T-cell (primary cell): ENCODE measurements around the gene LHFPL2. TPM values are rescaled to one million over a fixed set of nuclear protein-coding genes. Genes with fewer than 3 reads are reported as not detected.

ENCODE experiments used
- ATAC-seq, 4 experiments: fragments of 200-7000 bp in 3 of 4; fragments of 150-1000 bp in 1 of 4; cut with Tn5 transposase; replicated peaks in 1 of 4; 1 replicate in 3 of 4; 2 replicates in 1 of 4; pipeline ENCODE4 v1.10.0; 2021; ENCODE audit warnings: moderate library complexity in 3 of 4, mild to moderate bottlenecking in 2 of 4, moderate number of reproducible peaks in 1 of 4
- CTCF ChIA-PET, 2 donors: fragments of 300-600 bp; sonication (Branson Sonifier 250); formaldehyde crosslinking; loops; one replicate each; lab custom pipeline; 2022; ENCODE audit warnings: antibody characterized with exemption in 2 of 2; lab: Charles Lee
- POLR2A ChIA-PET, 2 donors: fragments of 300-600 bp; sonication (Branson Sonifier 250); formaldehyde crosslinking; loops; one replicate each; lab custom pipeline; 2022; ENCODE audit warnings: antibody characterized with exemption in 2 of 2; lab: Charles Lee
- DNase-seq, 35 experiments: peaks; one replicate each; pipeline versions ENCODE4 v3.0.0 to v3.0.0-alpha.2; 2013 to 2023
- H3K27ac ChIP-seq: one replicate; pipeline ENCODE4 v1.5.1; 2013; ENCODE audit warnings: low read length
- H3K27me3 ChIP-seq, 2 experiments: replicated peaks in 1 of 2; 1 replicate in 1 of 2; 2 replicates in 1 of 2; pipeline versions ENCODE4 v1.6.1 to v1.7.0; 2013; ENCODE audit warnings: low read length in 1 of 2, mixed read lengths in 1 of 2; ENCODE audit not compliant: control insufficient read depth in 2 of 2, insufficient read depth in 2 of 2; ENCODE audit errors: extremely low read depth in 1 of 2
- H3K36me3 ChIP-seq, 2 donors: 1 replicate in 1 of 2; 2 replicates in 1 of 2; pipeline versions ENCODE4 v1.6.1 to v1.7.0; 2013; ENCODE audit warnings: low read length in 1 of 2; ENCODE audit not compliant: control insufficient read depth in 2 of 2, insufficient read depth in 1 of 2; ENCODE audit errors: extremely low read depth in 1 of 2
- H3K4me1 ChIP-seq, 2 experiments: 1 replicate in 1 of 2; 2 replicates in 1 of 2; pipeline versions ENCODE4 v1.6.1 to v1.7.0; 2013; ENCODE audit warnings: low read length in 2 of 2, mixed read lengths in 1 of 2; ENCODE audit not compliant: insufficient read depth in 2 of 2, control insufficient read depth in 1 of 2; ENCODE audit errors: extremely low read depth in 1 of 2
- H3K4me3 ChIP-seq, 2 donors: 1 replicate in 1 of 2; 2 replicates in 1 of 2; pipeline versions ENCODE4 v1.5.1 to v1.7.0; 2013; ENCODE audit warnings: mild to moderate bottlenecking in 2 of 2, low read length in 1 of 2, moderate library complexity in 1 of 2; ENCODE audit not compliant: control insufficient read depth in 1 of 2; ENCODE audit errors: extremely low read depth in 1 of 2
- H3K9me3 ChIP-seq: 2 replicates; pipeline ENCODE4 v1.7.0; 2013
- H3K27ac Mint-ChIP-seq, 2 donors: one replicate each; pipeline ENCODE4 v1.8.0; 2020 to 2021; ENCODE audit warnings: mild to moderate bottlenecking in 2 of 2, mixed read lengths in 2 of 2
- H3K27me3 Mint-ChIP-seq, 2 donors: one replicate each; pipeline ENCODE4 v1.8.0; 2021 to 2022; ENCODE audit warnings: mixed read lengths in 2 of 2
- H3K36me3 Mint-ChIP-seq: one replicate; pipeline ENCODE4 v1.8.0; 2021; ENCODE audit warnings: mixed read lengths
- H3K4me1 Mint-ChIP-seq, 3 donors: one replicate each; pipeline ENCODE4 v1.8.0; 2020 to 2022; ENCODE audit warnings: mixed read lengths in 3 of 3, mild to moderate bottlenecking in 1 of 3
- H3K4me3 Mint-ChIP-seq, 3 donors: one replicate each; pipeline ENCODE4 v1.8.0; 2020 to 2022; ENCODE audit warnings: mild to moderate bottlenecking in 3 of 3, mixed read lengths in 3 of 3, moderate library complexity in 3 of 3
- H3K9me3 Mint-ChIP-seq, 3 donors: one replicate each; pipeline ENCODE4 v1.8.0; 2020 to 2022; ENCODE audit warnings: mixed read lengths in 3 of 3
- WGBS: methylation state at CpG from one replicate; pipeline ENCODE4 v1.1.5; 2013; ENCODE audit warnings: missing lambda C conversion rate; ENCODE audit not compliant: insufficient coverage; 5-methylcytosine and 5-hydroxymethylcytosine counted together
- total RNA-seq, 35 experiments: library from RNA in 6 of 35; stranded (reverse) in 6 of 35; fragments of 120-200 nt in 1 of 35; gene quantifications; one replicate each; pipeline versions ENCODE4 v1.2.1 to v1.2.4 and lab custom pipeline; 2013 to 2026

LHFPL2 gene
- total RNA-seq, 5 donors from 2014 or later (not counting 1 experiment from before 2014, with no cell fraction given), result 0.19 to 1.9 (median 0.82) TPM

- Histone ChIP-seq H3K27me3 (peaks cover 0 to 11% of the 10 kb centered on the region in 2 experiments), H3K36me3 (no peaks in the 10 kb centered on the region), H3K27ac (no peak overlapping the region), H3K4me3 (no peak overlapping the region), H3K4me1 (no peaks in the 10 kb centered on the region), H3K9me3 (no peaks in the 10 kb centered on the region)
- Mint-ChIP-seq H3K4me3 (no peak overlapping the region), H3K27ac (no peak overlapping the region), H3K27me3 (peaks cover 0 to 5% of the 10 kb centered on the region in 2 donors), H3K9me3 (no peaks in the 10 kb centered on the region), H3K4me1 (no peaks in the 10 kb centered on the region), H3K36me3 (no peaks in the 10 kb centered on the region)
- POLR2A ChIA-PET, result no interaction called here
- no peak for ATAC-seq
- DNase-seq, result no peak
- CTCF ChIA-PET, result no interaction called here
Measured at GRCh38 chr5:78607864-78608263, 40.7 kb downstream of the LHFPL2 start.

DNA sequence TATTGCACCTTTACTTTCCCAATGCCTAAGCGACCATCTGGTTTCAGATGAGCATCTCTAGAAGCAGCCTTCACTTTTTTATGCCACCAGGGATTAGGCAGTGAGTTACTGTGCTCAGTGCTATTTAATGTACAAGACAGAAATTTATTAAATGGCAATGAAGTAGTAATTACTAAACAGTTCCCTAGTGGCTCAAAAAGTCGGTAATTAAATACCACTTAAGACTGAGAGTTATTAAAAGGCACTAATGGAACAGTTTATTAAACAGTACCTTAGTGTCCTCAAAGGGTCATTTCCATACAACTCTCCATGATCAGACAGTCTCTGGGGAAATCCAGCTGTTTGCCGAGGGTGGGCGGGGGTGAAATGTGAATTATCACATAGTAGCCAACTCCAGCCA lies 42.3 kb downstream of the LHFPL2 start:
- Histone ChIP-seq H3K27ac (no peak overlapping the region), H3K27me3 (peaks cover 0 to 9% of the 10 kb centered on the region in 2 experiments), H3K9me3 (no peaks in the 10 kb centered on the region), H3K36me3 (no peaks in the 10 kb centered on the region), H3K4me3 (no peak overlapping the region), H3K4me1 (no peaks in the 10 kb centered on the region)
- Mint-ChIP-seq H3K36me3 (no peaks in the 10 kb centered on the region), H3K9me3 (no peaks in the 10 kb centered on the region), H3K4me1 (no peaks in the 10 kb centered on the region), H3K27ac (no peak overlapping the region), H3K27me3 (peaks cover 0 to 5% of the 10 kb centered on the region in 2 donors), H3K4me3 (no peak overlapping the region)
- no peak for ATAC-seq
- ChIA-PET CTCF (no interaction called here), POLR2A (no interaction called here)
- DNase-seq, result no peak
- no CpG with 5 or more reads among the region's 4 CpGs for WGBS

- Histone ChIP-seq H3K4me1 (no peaks in the 10 kb centered on the region), H3K27ac (no peak overlapping the region), H3K4me3 (no peak overlapping the region), H3K36me3 (no peaks in the 10 kb centered on the region), H3K9me3 (no peaks in the 10 kb centered on the region), H3K27me3 (peaks cover 0 to 6% of the 10 kb centered on the region in 2 experiments)
- Mint-ChIP-seq H3K4me1 (no peaks in the 10 kb centered on the region), H3K27me3 (peaks cover 5 to 9% of the 10 kb centered on the region in 2 donors), H3K36me3 (no peaks in the 10 kb centered on the region), H3K9me3 (no peaks in the 10 kb centered on the region), H3K27ac (no peak overlapping the region), H3K4me3 (no peak overlapping the region)
- ATAC-seq, result no peak
- CTCF ChIA-PET, result no interaction called here
- POLR2A ChIA-PET, result no interaction called here
- DNase-seq, result no peak
- WGBS, result no CpG with 5 or more reads among the region's 2 CpGs
Measured at GRCh38 chr5:78605611-78606010, 43.0 kb downstream of the LHFPL2 start.

GRCh38 chr5:78604689-78605285 lies 43.8 kb downstream of the LHFPL2 start:
- H3K4me1 Mint-ChIP-seq, result no peaks in the 10 kb centered on the region
- H3K9me3 Mint-ChIP-seq, result no peaks in the 10 kb centered on the region
- Histone ChIP-seq H3K9me3 (no peaks in the 10 kb centered on the region), H3K36me3 (no peaks in the 10 kb centered on the region), H3K27me3 (peaks cover 0 to 6% of the 10 kb centered on the region in 2 experiments), H3K4me3 (no peak overlapping the region), H3K4me1 (no peaks in the 10 kb centered on the region), H3K27ac (no peak overlapping the region)
- no peaks in the 10 kb centered on the region for H3K36me3 Mint-ChIP-seq
- no peak overlapping the region for H3K27ac Mint-ChIP-seq
- ATAC-seq (no peak), DNase-seq (no peak)
- H3K27me3 Mint-ChIP-seq, result peaks cover 5 to 10% of the 10 kb centered on the region in 2 donors
- CTCF ChIA-PET, result no interaction called here
- POLR2A ChIA-PET, result no interaction called here
- no peak overlapping the region for H3K4me3 Mint-ChIP-seq
- no CpG with 5 or more reads among the region's 4 CpGs for WGBS

DNA sequence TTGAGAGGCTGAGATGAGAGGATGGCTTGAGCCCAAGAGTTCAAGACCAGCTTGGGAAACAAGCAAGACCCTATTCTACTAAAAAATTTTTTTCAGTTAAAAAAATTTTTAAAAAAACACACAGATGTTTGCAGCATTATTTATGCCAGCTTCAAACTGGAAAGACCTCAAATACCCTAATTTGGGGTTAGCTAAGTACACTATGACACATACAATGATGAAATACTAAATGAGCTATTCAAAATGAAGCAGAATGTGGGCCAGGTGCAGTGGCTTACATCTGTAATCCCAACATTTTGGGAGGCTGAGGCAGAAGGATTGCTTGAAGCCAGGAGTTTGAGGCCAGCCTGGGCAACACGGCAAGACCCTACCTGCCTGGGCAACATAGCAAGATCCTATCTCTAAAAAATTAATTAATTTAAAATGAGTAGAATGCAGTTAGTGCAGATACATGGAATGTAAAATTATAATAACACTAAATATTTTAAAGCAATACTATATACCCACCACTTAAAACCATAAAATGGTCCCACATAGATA lies 44.9 kb downstream of the LHFPL2 start:
- H3K9me3 Mint-ChIP-seq, result no peaks in the 10 kb centered on the region

GRCh38 chr5:78602400-78602799 lies 46.2 kb downstream of the LHFPL2 start:
- ATAC-seq, result no peak
- H3K36me3 Mint-ChIP-seq, result no peaks in the 10 kb centered on the region
- H3K27me3 ChIP-seq, result peaks cover 0 to 6% of the 10 kb centered on the region in 2 experiments
- H3K9me3 ChIP-seq, result no peaks in the 10 kb centered on the region
- H3K9me3 Mint-ChIP-seq, result no peaks in the 10 kb centered on the region
- CTCF ChIA-PET, result no interaction called here
- H3K4me1 ChIP-seq, result no peaks in the 10 kb centered on the region
- H3K27ac ChIP-seq, result no peak overlapping the region
- H3K4me3 Mint-ChIP-seq, result no peak overlapping the region
- no peaks in the 10 kb centered on the region for H3K36me3 ChIP-seq
- no peaks in the 10 kb centered on the region for H3K4me1 Mint-ChIP-seq
- POLR2A ChIA-PET, result no interaction called here
- peaks cover 5 to 10% of the 10 kb centered on the region in 2 donors for H3K27me3 Mint-ChIP-seq
- H3K27ac Mint-ChIP-seq, result no peak overlapping the region
- no peak overlapping the region for H3K4me3 ChIP-seq
- no CpG with 5 or more reads among the region's 2 CpGs for WGBS
- no peak for DNase-seq

More for the DNA sequence above, 44.9 kb downstream of the LHFPL2 start:
- Mint-ChIP-seq H3K27ac (no peak overlapping the region), H3K27me3 (peaks cover 5 to 10% of the 10 kb centered on the region in 2 donors), H3K4me1 (no peaks in the 10 kb centered on the region), H3K4me3 (no peak overlapping the region), H3K36me3 (no peaks in the 10 kb centered on the region)
- no peak for DNase-seq
- Histone ChIP-seq H3K4me3 (no peak overlapping the region), H3K27ac (no peak overlapping the region), H3K4me1 (no peaks in the 10 kb centered on the region), H3K9me3 (no peaks in the 10 kb centered on the region), H3K36me3 (no peaks in the 10 kb centered on the region), H3K27me3 (peaks cover 0 to 6% of the 10 kb centered on the region in 2 experiments)
- CTCF ChIA-PET, result no interaction called here
- ATAC-seq, result no peak
- POLR2A ChIA-PET, result interaction anchor here in 1 of 2 donors (0.6 kb wide), 1 partner anchor 14 kb away, joined by 4 read pairs; no protein-coding TSS in a partner anchor
- whole genome bisulfite sequencing, result no CpG with 5 or more reads among the region's 1 CpG
